A549 (cell line): ENCODE data around the gene FAM107B. TPM values are rescaled to one million over a fixed set of nuclear protein-coding genes. Genes with fewer than 3 reads are reported as not detected.

Source experiments
- ATAC-seq, 2 experiments: fragments of 200-7000 bp in 1 of 2; fragments of >200 bp in 1 of 2; cut with Nextera tagmentation in 1 of 2; cut with Tn5 transposase in 1 of 2; 3 replicates each; pipeline versions ENCODE4 v1.8.0 to v1.9.1; 2018 to 2020; ENCODE audit warnings: mild to moderate bottlenecking in 1 of 2, moderate library complexity in 1 of 2
- CTCF ChIA-PET: fragments of 300-600 bp; sonication (Branson Sonifier 250); formaldehyde crosslinking; extraction: SDS; loops from one replicate; lab custom pipeline; 2021; ENCODE audit warnings: antibody characterized with exemption, inconsistent platforms; lab: Yijun Ruan, JAX
- POLR2A ChIA-PET: fragments of 350-600 bp; formaldehyde crosslinking; extraction: SDS; loops from one replicate; lab custom pipeline; 2021; ENCODE audit warnings: antibody characterized with exemption, inconsistent platforms; lab: Yijun Ruan, JAX
- DNase-seq, 2 experiments: peaks; one replicate each; pipeline versions ENCODE4 v3.0.0 to v3.0.0-alpha.2; 2011 to 2016; ENCODE audit warnings: low read depth in 1 of 2, low spot score in 1 of 2
- FAIRE-seq: peaks from 2 replicates; lab custom pipeline; 2011; peaks lifted over from hg19 to GRCh38; lab: Jason Lieb, UNC
- H3K27ac ChIP-seq, 2 experiments: fragments of >200 bp; sonication (Bioruptor Twin); formaldehyde crosslinking; 3 replicates each; pipeline ENCODE4 v1.5.1; 2016 to 2017
- H3K4me1 ChIP-seq: fragments of >200 bp; sonication (Bioruptor Twin); formaldehyde crosslinking; 3 replicates; pipeline ENCODE4 v1.6.1; 2016
- H3K4me2 ChIP-seq: fragments of >200 bp; sonication (Bioruptor Twin); formaldehyde crosslinking; 3 replicates; pipeline ENCODE4 v1.6.1; 2016
- H3K4me3 ChIP-seq: fragments of >200 bp; sonication (Bioruptor Twin); formaldehyde crosslinking; 3 replicates; pipeline ENCODE4 v1.5.1; 2016
- H3K9me3 ChIP-seq: fragments of >200 bp; sonication (Bioruptor Twin); formaldehyde crosslinking; 3 replicates; pipeline ENCODE4 v1.6.1; 2016
- BHLHE40 ChIP-seq: IDR thresholded peaks from 2 replicates; pipeline ENCODE4 v1.6.1; 2012; ENCODE audit warnings: low read depth, low read length, inconsistent platforms
- CBX8 ChIP-seq: fragments of 200-600 bp; sonication (generic); IDR thresholded peaks from 2 replicates; pipeline ENCODE4 v1.6.1; 2016
- CHD4 ChIP-seq: fragments of 200-600 bp; sonication (generic); IDR thresholded peaks from 2 replicates; pipeline ENCODE4 v1.6.1; 2016; ENCODE audit warnings: antibody characterized with exemption, mild to moderate bottlenecking, borderline replicate concordance
- EHF ChIP-seq: fragments of 250-450 bp; sonication (Bioruptor Pico); IDR thresholded peaks from 2 replicates; pipeline ENCODE4 v1.5.0; 2020; ENCODE audit warnings: mild to moderate bottlenecking
- EP300 ChIP-seq, 2 experiments: fragments of >200 bp; sonication (Bioruptor Twin); formaldehyde crosslinking; IDR thresholded peaks; 2 replicates in 1 of 2; 3 replicates in 1 of 2; pipeline ENCODE4 v1.6.1; 2016 to 2017
- FOSB ChIP-seq: fragments of 250-450 bp; sonication (Bioruptor Pico); IDR thresholded peaks from 2 replicates; pipeline ENCODE4 v1.5.0; 2020; ENCODE audit warnings: mild to moderate bottlenecking, moderate library complexity
- FOSL2 ChIP-seq, 2 experiments: fragments of 450-650 bp in 1 of 2; fragments of >200 bp in 1 of 2; sonication (Bioruptor Twin) in 1 of 2; formaldehyde crosslinking; IDR thresholded peaks; 2 replicates each; pipeline versions ENCODE4 v1.5.0 to v1.6.1; 2016 to 2020; ENCODE audit warnings: mild to moderate bottlenecking in 1 of 2, moderate library complexity in 1 of 2
- HDAC2 ChIP-seq: fragments of 200-600 bp; sonication (generic); IDR thresholded peaks from 2 replicates; pipeline ENCODE4 v1.6.1; 2016
- HOXB5 ChIP-seq: fragments of 250-450 bp; sonication (Bioruptor Pico); IDR thresholded peaks from 2 replicates; pipeline ENCODE4 v1.5.0; 2020; ENCODE audit warnings: mild to moderate bottlenecking, moderate library complexity
- JUNB ChIP-seq: fragments of >200 bp; sonication (Bioruptor Twin); formaldehyde crosslinking; IDR thresholded peaks from 2 replicates; pipeline ENCODE4 v1.6.1; 2016
- NPAS2 ChIP-seq: fragments of 250-450 bp; sonication (Bioruptor Pico); IDR thresholded peaks from 2 replicates; pipeline ENCODE4 v1.8.0; 2022; ENCODE audit warnings: mild to moderate bottlenecking, moderate library complexity, borderline replicate concordance
- PHF8 ChIP-seq: fragments of 200-600 bp; sonication (generic); IDR thresholded peaks from 2 replicates; pipeline ENCODE4 v1.6.1; 2016; ENCODE audit warnings: low read depth, mild to moderate bottlenecking, antibody characterized with exemption, moderate library complexity, borderline replicate concordance
- POLR2AphosphoS2 ChIP-seq: conservative IDR thresholded peaks from 2 replicates; pipeline ENCODE4 v1.6.1; 2012; ENCODE audit warnings: low read length, improper control_type of control experiment, inconsistent platforms
- RAD21 ChIP-seq, 2 experiments: fragments of >200 bp in 1 of 2; sonication (Bioruptor Twin) in 1 of 2; formaldehyde crosslinking in 1 of 2; IDR thresholded peaks in 1 of 2; conservative IDR thresholded peaks in 1 of 2; 2 replicates in 1 of 2; 3 replicates in 1 of 2; pipeline ENCODE4 v1.6.1; 2012 to 2018; ENCODE audit warnings: inconsistent platforms in 1 of 2
- RARB ChIP-seq: fragments of 250-450 bp; sonication (Bioruptor Pico); IDR thresholded peaks from 2 replicates; pipeline ENCODE4 v1.8.0; 2021; ENCODE audit warnings: mild to moderate bottlenecking, moderate library complexity
- RFX5 ChIP-seq: fragments of 450-650 bp; IDR thresholded peaks from 2 replicates; pipeline ENCODE4 v1.7.1; 2014; ENCODE audit warnings: antibody characterized with exemption, mild to moderate bottlenecking, moderate library complexity
- TFCP2L1 ChIP-seq: fragments of 250-450 bp; sonication (Bioruptor Pico); IDR thresholded peaks from 2 replicates; pipeline ENCODE4 v1.5.0; 2021; ENCODE audit warnings: mild to moderate bottlenecking
- ZFP36 ChIP-seq: fragments of 450-650 bp; IDR thresholded peaks from 2 replicates; pipeline ENCODE4 v1.6.1; 2014; ENCODE audit warnings: borderline replicate concordance; ENCODE audit not compliant: partially characterized antibody
- WGBS: methylation state at CpG from one replicate; pipeline ENCODE4 v1.1.6; 2017; ENCODE audit errors: missing lambda C conversion rate; 5-methylcytosine and 5-hydroxymethylcytosine counted together
- polyA plus RNA-seq, 4 experiments: library from polyadenylated mRNA; depleted of rRNA in 3 of 4; stranded (reverse); fragments of >200 nt; fragmentation: RNase III in 1 of 4; extraction: RNeasy Plus Mini Kit Qiagen cat#74134 plus additional on column Dnase treatment in 1 of 4; gene quantifications; 2 replicates in 3 of 4; 3 replicates in 1 of 4; pipeline ENCODE4 v1.2.3, GENCODE V29; 2011 to 2017
- TF ChIP-seq, protein P1 (sequence below): fragments of >200 bp; sonication (Bioruptor Twin); formaldehyde crosslinking; IDR thresholded peaks from 3 replicates; pipeline ENCODE4 v1.5.1; 2016
- TF ChIP-seq, protein P2 (sequence below): IDR thresholded peaks from 2 replicates; pipeline ENCODE4 v1.6.1; 2012
- TF ChIP-seq, protein P3 (sequence below): fragments of 200-600 bp; sonication (generic); IDR thresholded peaks from 2 replicates; pipeline ENCODE4 v1.6.1; 2016; ENCODE audit warnings: antibody characterized with exemption, mild to moderate bottlenecking, moderate library complexity
- TF ChIP-seq, protein P4 (sequence below): fragments of >200 bp; sonication (Bioruptor Twin); formaldehyde crosslinking; IDR thresholded peaks from 2 replicates; pipeline ENCODE4 v1.6.1; 2016

Gene FAM107B
- polyA plus RNA-seq, 2 of the 4 experiments (the other 2 are of a cell fraction), result 99.9 to 173 TPM

DNA sequence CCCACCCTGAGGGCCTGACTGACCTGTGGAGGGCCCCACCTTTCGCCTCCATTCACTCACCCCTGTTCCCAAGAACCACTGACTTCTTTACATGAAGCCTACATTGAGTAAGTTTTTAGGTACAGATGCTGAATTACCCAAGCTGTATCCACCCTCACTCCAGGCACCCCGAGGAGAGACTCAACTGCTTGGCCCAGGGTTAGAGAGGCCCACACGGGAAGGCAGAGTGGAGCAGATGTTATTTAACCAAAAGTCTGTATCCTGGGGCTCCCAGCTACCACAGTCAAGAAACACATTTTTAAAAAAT is 230.8 kb downstream of the FAM107B start:
- 74% methylated on average over 3 of the region's 3 CpGs for WGBS
- H3K4me1 ChIP-seq, result peaks cover 41% of the 10 kb centered on the region
- POLR2A ChIA-PET, result no interaction called here
- FAIRE-seq, result no peak
- TF ChIP-seq HDAC2 (no peak), FOSB (CRISPR knock-in tag) (no peak), RARB (CRISPR knock-in tag) (no peak), EP300 (IDR thresholded peaks at IDR 0.05) (no peak), CBX8 (no peak)
- TF ChIP-seq, all 56 proteins: peak for 0
- no peaks in the 10 kb centered on the region for H3K9me3 ChIP-seq
- peak overlapping the region in 1 of 2 experiments; percentile 48; a peak in 3 of 6 replicates for H3K27ac ChIP-seq
- ATAC-seq, result no peak
- H3K4me2 ChIP-seq, result no peak overlapping the region
- CTCF ChIA-PET, result interaction anchor here (1.0 to 2.1 kb wide), 4 partner anchors 15 to 428 kb away, joined by 5 to 14 read pairs (median 8); no protein-coding TSS in a partner anchor
- no peak for DNase-seq
- H3K4me3 ChIP-seq, result no peak overlapping the region

DNA sequence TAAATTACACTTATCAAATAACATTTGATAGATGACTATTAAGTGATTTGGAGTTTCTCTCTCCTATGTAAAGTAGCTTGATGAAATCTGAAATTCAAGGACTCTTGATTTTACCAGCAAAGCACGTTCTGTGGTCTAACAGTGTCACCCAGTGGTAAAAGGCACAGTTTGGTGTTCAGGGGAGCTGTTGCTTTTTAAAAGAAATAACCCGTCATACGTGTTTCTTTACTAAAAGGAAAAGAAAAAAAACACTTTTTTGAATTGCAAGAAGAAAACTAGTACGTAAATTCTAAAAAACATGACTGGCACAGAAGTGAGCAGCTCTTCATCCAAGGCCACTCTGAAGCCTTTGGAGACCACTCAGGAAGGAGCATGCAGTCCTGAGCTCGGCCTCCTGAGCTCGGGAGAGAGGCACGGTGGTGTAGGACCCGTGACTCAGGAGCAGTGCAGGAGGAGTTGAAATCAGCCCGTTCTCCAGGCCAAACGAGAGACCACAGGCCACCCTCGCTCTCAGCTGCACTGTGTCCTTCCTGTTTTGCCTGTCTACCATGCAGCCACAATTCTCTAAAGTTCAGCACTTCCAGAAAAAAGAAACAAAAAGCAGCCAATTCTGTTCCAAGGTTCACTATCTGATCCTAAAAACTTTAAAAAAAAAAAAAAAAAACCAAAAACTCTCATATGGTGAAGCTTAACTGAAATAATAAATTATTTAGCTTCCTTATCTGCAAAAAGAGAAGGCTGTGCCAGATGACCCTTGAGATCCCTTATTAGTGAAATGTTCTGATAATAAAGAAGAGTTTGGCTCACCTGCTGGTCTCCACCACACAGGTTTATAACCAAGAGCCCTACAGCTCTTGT is 231.4 kb downstream of the FAM107B start:
- CTCF ChIA-PET, result interaction anchor here (0.6 to 2.1 kb wide), 6 partner anchors 9 to 429 kb away, joined by 3 to 14 read pairs (median 5); no protein-coding TSS in a partner anchor
- DNase-seq (no peak), ATAC-seq (no peak), FAIRE-seq (no peak)
- Histone ChIP-seq H3K4me3 (no peak overlapping the region), H3K9me3 (no peaks in the 10 kb centered on the region), H3K4me2 (no peak overlapping the region), H3K4me1 (peaks cover 41% of the 10 kb centered on the region), H3K27ac (peak overlapping the region in 1 of 2 experiments; percentile 50; a peak in 4 of 6 replicates)
- POLR2A ChIA-PET, result interaction anchor here (0.5 kb wide), 1 partner anchor 13 kb away, joined by 3 read pairs; no protein-coding TSS in a partner anchor
- peak; percentile 21 to 39; a peak in 2 of 5 replicates for TF ChIP-seq RAD21 (conservative IDR thresholded peaks at IDR 0.05 in 1 of 2, IDR thresholded peaks at IDR 0.05 in 1 of 2)
- TF ChIP-seq, protein P1, sequence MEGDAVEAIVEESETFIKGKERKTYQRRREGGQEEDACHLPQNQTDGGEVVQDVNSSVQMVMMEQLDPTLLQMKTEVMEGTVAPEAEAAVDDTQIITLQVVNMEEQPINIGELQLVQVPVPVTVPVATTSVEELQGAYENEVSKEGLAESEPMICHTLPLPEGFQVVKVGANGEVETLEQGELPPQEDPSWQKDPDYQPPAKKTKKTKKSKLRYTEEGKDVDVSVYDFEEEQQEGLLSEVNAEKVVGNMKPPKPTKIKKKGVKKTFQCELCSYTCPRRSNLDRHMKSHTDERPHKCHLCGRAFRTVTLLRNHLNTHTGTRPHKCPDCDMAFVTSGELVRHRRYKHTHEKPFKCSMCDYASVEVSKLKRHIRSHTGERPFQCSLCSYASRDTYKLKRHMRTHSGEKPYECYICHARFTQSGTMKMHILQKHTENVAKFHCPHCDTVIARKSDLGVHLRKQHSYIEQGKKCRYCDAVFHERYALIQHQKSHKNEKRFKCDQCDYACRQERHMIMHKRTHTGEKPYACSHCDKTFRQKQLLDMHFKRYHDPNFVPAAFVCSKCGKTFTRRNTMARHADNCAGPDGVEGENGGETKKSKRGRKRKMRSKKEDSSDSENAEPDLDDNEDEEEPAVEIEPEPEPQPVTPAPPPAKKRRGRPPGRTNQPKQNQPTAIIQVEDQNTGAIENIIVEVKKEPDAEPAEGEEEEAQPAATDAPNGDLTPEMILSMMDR, result no peak
- 86% methylated on average over 11 of the region's 11 CpGs for WGBS

DNA sequence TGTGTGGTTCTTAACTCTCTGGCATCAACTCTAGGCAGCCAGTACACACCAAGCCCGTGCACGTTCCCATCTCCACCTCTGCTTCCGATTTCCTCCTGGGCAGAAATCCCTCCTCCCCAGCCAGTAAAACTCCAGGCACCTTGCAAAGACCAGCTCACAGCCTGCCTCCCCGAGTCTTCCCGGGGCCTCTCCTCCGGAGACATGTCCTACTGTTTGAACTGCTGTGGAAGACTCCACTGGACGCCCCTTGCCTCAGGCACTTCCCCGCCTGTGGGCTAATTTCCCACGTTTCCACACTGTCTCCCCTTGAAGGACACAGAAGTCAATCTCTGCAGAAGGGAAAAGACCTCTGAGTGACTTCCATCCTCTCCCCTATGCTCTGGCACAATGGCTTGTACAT is 233.3 kb downstream of the FAM107B start:
- no peak overlapping the region for H3K4me3 ChIP-seq
- peak overlapping the region in 1 of 2 experiments; percentile 34; a peak in 1 of 6 replicates for H3K27ac ChIP-seq
- 92% methylated on average over 9 of the region's 9 CpGs for WGBS
- FAIRE-seq (no peak), DNase-seq (no peak)
- H3K4me1 ChIP-seq, result peaks cover 39% of the 10 kb centered on the region
- POLR2A ChIA-PET, result no interaction called here
- TF ChIP-seq TFCP2L1 (CRISPR knock-in tag) (no peak), BHLHE40 (no peak), FOSL2 (IDR thresholded peaks at IDR 0.05) (no peak), FOSL2 (CRISPR knock-in tag; IDR thresholded peaks at IDR 0.05) (no peak), HOXB5 (no peak), JUNB (no peak)
- TF ChIP-seq, all 56 proteins: peak for 0
- ATAC-seq, result no peak
- Histone ChIP-seq H3K9me3 (no peaks in the 10 kb centered on the region), H3K4me2 (no peak overlapping the region)
- CTCF ChIA-PET, result interaction anchor here (1.2 to 1.6 kb wide), 4 partner anchors 8 to 282 kb away, joined by 3 to 6 read pairs (median 4); no protein-coding TSS in a partner anchor

DNA sequence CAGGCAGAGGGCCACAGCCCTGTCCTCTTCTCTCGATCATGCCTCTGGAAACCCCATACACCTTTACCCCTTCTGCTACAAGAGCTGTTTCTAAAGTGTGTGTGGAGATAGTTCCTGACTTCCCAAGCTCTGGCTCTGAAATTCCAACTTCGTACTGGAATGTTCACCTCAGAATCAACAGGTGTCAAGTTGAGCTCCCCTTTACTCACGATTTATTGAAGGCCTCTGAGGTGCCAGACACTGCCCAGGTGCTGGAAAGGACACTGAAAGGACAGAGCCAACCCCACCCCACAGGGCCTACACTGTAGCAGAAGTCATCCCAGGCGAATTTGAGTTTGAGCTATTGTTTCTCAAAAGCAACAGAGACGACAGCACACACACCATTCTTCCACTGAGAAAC is 234.1 kb downstream of the FAM107B start:
- Histone ChIP-seq H3K4me3 (no peak overlapping the region), H3K27ac (peak overlapping the region in 1 of 2 experiments; percentile 40; a peak in 2 of 6 replicates)
- no peak for ATAC-seq
- FAIRE-seq, result no peak
- TF ChIP-seq BHLHE40, result no peak
- TF ChIP-seq, protein P2, sequence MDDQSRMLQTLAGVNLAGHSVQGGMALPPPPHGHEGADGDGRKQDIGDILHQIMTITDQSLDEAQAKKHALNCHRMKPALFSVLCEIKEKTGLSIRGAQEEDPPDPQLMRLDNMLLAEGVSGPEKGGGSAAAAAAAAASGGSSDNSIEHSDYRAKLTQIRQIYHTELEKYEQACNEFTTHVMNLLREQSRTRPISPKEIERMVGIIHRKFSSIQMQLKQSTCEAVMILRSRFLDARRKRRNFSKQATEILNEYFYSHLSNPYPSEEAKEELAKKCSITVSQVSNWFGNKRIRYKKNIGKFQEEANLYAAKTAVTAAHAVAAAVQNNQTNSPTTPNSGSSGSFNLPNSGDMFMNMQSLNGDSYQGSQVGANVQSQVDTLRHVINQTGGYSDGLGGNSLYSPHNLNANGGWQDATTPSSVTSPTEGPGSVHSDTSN, result no peak
- TF ChIP-seq PHF8, result no peak
- TF ChIP-seq, protein P3, sequence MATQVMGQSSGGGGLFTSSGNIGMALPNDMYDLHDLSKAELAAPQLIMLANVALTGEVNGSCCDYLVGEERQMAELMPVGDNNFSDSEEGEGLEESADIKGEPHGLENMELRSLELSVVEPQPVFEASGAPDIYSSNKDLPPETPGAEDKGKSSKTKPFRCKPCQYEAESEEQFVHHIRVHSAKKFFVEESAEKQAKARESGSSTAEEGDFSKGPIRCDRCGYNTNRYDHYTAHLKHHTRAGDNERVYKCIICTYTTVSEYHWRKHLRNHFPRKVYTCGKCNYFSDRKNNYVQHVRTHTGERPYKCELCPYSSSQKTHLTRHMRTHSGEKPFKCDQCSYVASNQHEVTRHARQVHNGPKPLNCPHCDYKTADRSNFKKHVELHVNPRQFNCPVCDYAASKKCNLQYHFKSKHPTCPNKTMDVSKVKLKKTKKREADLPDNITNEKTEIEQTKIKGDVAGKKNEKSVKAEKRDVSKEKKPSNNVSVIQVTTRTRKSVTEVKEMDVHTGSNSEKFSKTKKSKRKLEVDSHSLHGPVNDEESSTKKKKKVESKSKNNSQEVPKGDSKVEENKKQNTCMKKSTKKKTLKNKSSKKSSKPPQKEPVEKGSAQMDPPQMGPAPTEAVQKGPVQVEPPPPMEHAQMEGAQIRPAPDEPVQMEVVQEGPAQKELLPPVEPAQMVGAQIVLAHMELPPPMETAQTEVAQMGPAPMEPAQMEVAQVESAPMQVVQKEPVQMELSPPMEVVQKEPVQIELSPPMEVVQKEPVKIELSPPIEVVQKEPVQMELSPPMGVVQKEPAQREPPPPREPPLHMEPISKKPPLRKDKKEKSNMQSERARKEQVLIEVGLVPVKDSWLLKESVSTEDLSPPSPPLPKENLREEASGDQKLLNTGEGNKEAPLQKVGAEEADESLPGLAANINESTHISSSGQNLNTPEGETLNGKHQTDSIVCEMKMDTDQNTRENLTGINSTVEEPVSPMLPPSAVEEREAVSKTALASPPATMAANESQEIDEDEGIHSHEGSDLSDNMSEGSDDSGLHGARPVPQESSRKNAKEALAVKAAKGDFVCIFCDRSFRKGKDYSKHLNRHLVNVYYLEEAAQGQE, result no peak
- no peak for TF ChIP-seq POLR2AphosphoS2
- no peak for TF ChIP-seq RARB (CRISPR knock-in tag)
- no peak for TF ChIP-seq EHF (CRISPR knock-in tag)
- TF ChIP-seq, protein P4, sequence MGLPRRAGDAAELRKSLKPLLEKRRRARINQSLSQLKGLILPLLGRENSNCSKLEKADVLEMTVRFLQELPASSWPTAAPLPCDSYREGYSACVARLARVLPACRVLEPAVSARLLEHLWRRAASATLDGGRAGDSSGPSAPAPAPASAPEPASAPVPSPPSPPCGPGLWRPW, result no peak
- no peak for TF ChIP-seq ZFP36
- no peak for TF ChIP-seq NPAS2 (CRISPR knock-in tag)
- TF ChIP-seq CHD4, result no peak
- TF ChIP-seq RFX5, result no peak
- TF ChIP-seq, all 56 proteins: peak for 0
- no peak overlapping the region for H3K4me2 ChIP-seq
- H3K9me3 ChIP-seq, result no peaks in the 10 kb centered on the region
- ChIA-PET POLR2A (no interaction called here), CTCF (interaction anchor here (0.6 to 1.6 kb wide), 5 partner anchors 9 to 283 kb away, joined by 3 to 6 read pairs (median 4); no protein-coding TSS in a partner anchor)
- WGBS, result 86% methylated on average over 5 of the region's 5 CpGs
- DNase-seq, result no peak
- H3K4me1 ChIP-seq, result peaks cover 39% of the 10 kb centered on the region
